Measurements from ENCODE around the gene HRH1. TPM values are rescaled to one million over a fixed set of nuclear protein-coding genes. Genes with fewer than 3 reads are reported as not detected.
"Not testable (repeated sequence)": the region's sequence is repeated elsewhere in the genome, so short reads cannot be mapped to it uniquely, and the experiment has no call there.

Gene HRH1
- total RNA-seq, 4 donors from 2014 or later: 3.6 to 27.7 (median 6.1) TPM

GRCh38 chr3:11164607-11165006, 10.3 kb downstream of the HRH1 start:
- no peak for TF ChIP-seq CTCF (IDR thresholded peaks at IDR 0.05)
- ATAC-seq (ENCODE audit: low FRiP score) (no peak), DNase-seq (ENCODE audit: low spot score) (no peak)

- DNase-seq (ENCODE audit: low spot score) (no peak), ATAC-seq (ENCODE audit: low FRiP score) (no peak)
- no peak for TF ChIP-seq CTCF (IDR thresholded peaks at IDR 0.05)
Observed at GRCh38 chr3:11165476-11165875, 11.2 kb downstream of the HRH1 start.

GRCh38 chr3:11166807-11167400, 12.6 kb downstream of the HRH1 start:
- ATAC-seq (ENCODE audit: low FRiP score); DNase-seq (ENCODE audit: low spot score): not testable (repeated sequence)

GRCh38 chr3:11167590-11167989, 13.3 kb downstream of the HRH1 start:
- TF ChIP-seq CTCF (IDR thresholded peaks at IDR 0.05): no peak
- ATAC-seq (ENCODE audit: low FRiP score): no peak
- no peak for DNase-seq (ENCODE audit: low spot score)

GRCh38 chr3:11168406-11168805, 14.1 kb downstream of the HRH1 start:
- DNase-seq (ENCODE audit: low spot score) (no peak), ATAC-seq (ENCODE audit: low FRiP score) (no peak)
- TF ChIP-seq CTCF (IDR thresholded peaks at IDR 0.05): no peak

GRCh38 chr3:11168881-11169805, 14.8 kb downstream of the HRH1 start:
- no peak for TF ChIP-seq CTCF (IDR thresholded peaks at IDR 0.05)
- no peak for DNase-seq (ENCODE audit: low spot score)
- no peak for ATAC-seq (ENCODE audit: low FRiP score)

GRCh38 chr3:11170052-11170770, 15.9 kb downstream of the HRH1 start:
- no peak for TF ChIP-seq CTCF (IDR thresholded peaks at IDR 0.05)
- ATAC-seq (ENCODE audit: low FRiP score) (no peak), DNase-seq (ENCODE audit: low spot score) (no peak)

Measured in omental fat pad (tissue), 4 donors.